ENCODE measurements around the gene BID. TPM values are rescaled to one million over a fixed set of nuclear protein-coding genes. Genes with fewer than 3 reads are reported as not detected.

Gene BID
- total RNA-seq, 1 donor from 2014 or later, result 15.9 TPM

GRCh38 chr22:17717708-17718107, 56.6 kb downstream of the BID start:
- TF ChIP-seq CTCF (IDR thresholded peaks at IDR 0.05), result no peak
- Mint-ChIP-seq H3K9me3 (ENCODE audit: low read depth) (no peaks in the 10 kb centered on the region), H3K4me1 (ENCODE audit: low read depth) (peaks cover 37% of the 10 kb centered on the region), H3K27ac (ENCODE audit: unreplicated experiment) (peak overlapping the region; percentile 89), H3K27me3 (ENCODE audit: low read depth) (no peaks in the 10 kb centered on the region), H3K36me3 (ENCODE audit: low read depth) (peaks cover under 1% of the 10 kb centered on the region), H3K4me3 (ENCODE audit: unreplicated experiment) (no peak overlapping the region)
- no peak for DNase-seq (ENCODE audit: low spot score)

GRCh38 chr22:17716529-17716928, 57.7 kb downstream of the BID start:
- no peak overlapping the region for H3K4me3 Mint-ChIP-seq (ENCODE audit: unreplicated experiment)
- H3K27ac Mint-ChIP-seq (ENCODE audit: unreplicated experiment), result peak overlapping the region; percentile 74
- no peaks in the 10 kb centered on the region for H3K27me3 Mint-ChIP-seq (ENCODE audit: low read depth)
- TF ChIP-seq CTCF (IDR thresholded peaks at IDR 0.05), result no peak
- H3K4me1 Mint-ChIP-seq (ENCODE audit: low read depth), result peaks cover 49% of the 10 kb centered on the region
- peaks cover 2% of the 10 kb centered on the region for H3K36me3 Mint-ChIP-seq (ENCODE audit: low read depth)
- DNase-seq (ENCODE audit: low spot score), result no peak
- H3K9me3 Mint-ChIP-seq (ENCODE audit: low read depth), result no peaks in the 10 kb centered on the region

GRCh38 chr22:17712441-17712840, 61.8 kb downstream of the BID start:
- Mint-ChIP-seq H3K27ac (ENCODE audit: unreplicated experiment) (peak overlapping the region; percentile 67), H3K4me3 (ENCODE audit: unreplicated experiment) (no peak overlapping the region), H3K4me1 (ENCODE audit: low read depth) (peaks cover 52% of the 10 kb centered on the region), H3K9me3 (ENCODE audit: low read depth) (no peaks in the 10 kb centered on the region), H3K27me3 (ENCODE audit: low read depth) (no peaks in the 10 kb centered on the region), H3K36me3 (ENCODE audit: low read depth) (peaks cover 5% of the 10 kb centered on the region)
- no peak for DNase-seq (ENCODE audit: low spot score)
- TF ChIP-seq CTCF (IDR thresholded peaks at IDR 0.05), result no peak

GRCh38 chr22:17710023-17710422, 64.2 kb downstream of the BID start:
- Mint-ChIP-seq H3K4me3 (ENCODE audit: unreplicated experiment) (no peak overlapping the region), H3K27me3 (ENCODE audit: low read depth) (no peaks in the 10 kb centered on the region), H3K9me3 (ENCODE audit: low read depth) (no peaks in the 10 kb centered on the region), H3K36me3 (ENCODE audit: low read depth) (peaks cover 5% of the 10 kb centered on the region), H3K4me1 (ENCODE audit: low read depth) (peaks cover 53% of the 10 kb centered on the region), H3K27ac (ENCODE audit: unreplicated experiment) (no peak overlapping the region)
- no peak for DNase-seq (ENCODE audit: low spot score)
- no peak for TF ChIP-seq CTCF (IDR thresholded peaks at IDR 0.05)

- peaks cover 49% of the 10 kb centered on the region for H3K4me1 Mint-ChIP-seq (ENCODE audit: low read depth)
- no peaks in the 10 kb centered on the region for H3K9me3 Mint-ChIP-seq (ENCODE audit: low read depth)
- no peak for DNase-seq (ENCODE audit: low spot score)
- H3K27me3 Mint-ChIP-seq (ENCODE audit: low read depth), result no peaks in the 10 kb centered on the region
- H3K27ac Mint-ChIP-seq (ENCODE audit: unreplicated experiment), result peak overlapping the region; percentile 97
- TF ChIP-seq CTCF (IDR thresholded peaks at IDR 0.05), result no peak
- H3K4me3 Mint-ChIP-seq (ENCODE audit: unreplicated experiment), result peak overlapping the region; percentile 70
- peaks cover 2% of the 10 kb centered on the region for H3K36me3 Mint-ChIP-seq (ENCODE audit: low read depth)
Observed at GRCh38 chr22:17707526-17707925, 66.7 kb downstream of the BID start.
